ENCODE results near the gene HOXC4.
"Not testable (repeated sequence)": the region's sequence is repeated elsewhere in the genome, so short reads cannot be mapped to it uniquely, and the experiment has no call there.

HOXC4 gene

GRCh38 chr12:54053003-54053750 is 458 bp upstream of the HOXC4 start:
- DNase-seq (ENCODE audit: low spot score), result no peak
- no peak for FAIRE-seq

- DNase-seq (ENCODE audit: low spot score), result no peak
- no peak for FAIRE-seq
Measured at GRCh38 chr12:54054742-54055194, 1.1 kb downstream of the HOXC4 start.

GRCh38 chr12:54055552-54055951 is 1.9 kb downstream of the HOXC4 start:
- DNase-seq (ENCODE audit: low spot score) (no peak), FAIRE-seq (no peak)

- no peak for DNase-seq (ENCODE audit: low spot score)
- no peak for FAIRE-seq
Measured at GRCh38 chr12:54056110-54056509, 2.5 kb downstream of the HOXC4 start.

GRCh38 chr12:54058128-54058768 is 4.6 kb downstream of the HOXC4 start:
- FAIRE-seq (no peak), DNase-seq (ENCODE audit: low spot score) (no peak)

GRCh38 chr12:54059668-54060067 is 6.0 kb downstream of the HOXC4 start:
- FAIRE-seq (no peak), DNase-seq (ENCODE audit: low spot score) (no peak)

- no peak for FAIRE-seq
Measured at GRCh38 chr12:54060174-54060974, 6.7 kb downstream of the HOXC4 start.

GRCh38 chr12:54060975-54061778 is 7.5 kb downstream of the HOXC4 start:
- DNase-seq (ENCODE audit: low spot score) (no peak), FAIRE-seq (no peak)

More at GRCh38 chr12:54060174-54060974, 6.7 kb downstream of the HOXC4 start:
- no peak for DNase-seq (ENCODE audit: low spot score)

- no peak for DNase-seq (ENCODE audit: low spot score)
- FAIRE-seq, result no peak
Measured at GRCh38 chr12:54065677-54066076, 12.0 kb downstream of the HOXC4 start.

GRCh38 chr12:54066408-54066807 is 12.8 kb downstream of the HOXC4 start:
- FAIRE-seq (no peak), DNase-seq (ENCODE audit: low spot score) (no peak)

- no peak for DNase-seq (ENCODE audit: low spot score)
- no peak for FAIRE-seq
Measured at GRCh38 chr12:54068418-54069070, 14.9 kb downstream of the HOXC4 start.

GRCh38 chr12:54071942-54072341 is 18.3 kb downstream of the HOXC4 start:
- FAIRE-seq (no peak), DNase-seq (ENCODE audit: low spot score) (no peak)

- FAIRE-seq (no peak), DNase-seq (ENCODE audit: low spot score) (no peak)
Measured at GRCh38 chr12:54074308-54074707, 20.7 kb downstream of the HOXC4 start.

- FAIRE-seq (no peak), DNase-seq (ENCODE audit: low spot score) (no peak)
Measured at GRCh38 chr12:54075409-54075808, 21.8 kb downstream of the HOXC4 start.

GRCh38 chr12:54075974-54076373 is 22.3 kb downstream of the HOXC4 start:
- no peak for DNase-seq (ENCODE audit: low spot score)
- FAIRE-seq, result no peak

- not testable (repeated sequence) for DNase-seq (ENCODE audit: low spot score); FAIRE-seq
Measured at GRCh38 chr12:54077843-54078242, 24.2 kb downstream of the HOXC4 start.

- not testable (repeated sequence) for FAIRE-seq; DNase-seq (ENCODE audit: low spot score)
Measured at GRCh38 chr12:54079115-54079514, 25.5 kb downstream of the HOXC4 start.

- not testable (repeated sequence) for DNase-seq (ENCODE audit: low spot score); FAIRE-seq
Measured at GRCh38 chr12:54080008-54080924, 26.6 kb downstream of the HOXC4 start.

- DNase-seq (ENCODE audit: low spot score); FAIRE-seq: not testable (repeated sequence)
Measured at GRCh38 chr12:54081053-54081514, 27.4 kb downstream of the HOXC4 start.

Data from urothelium cell line (cell line).